Measurements from ENCODE around the gene RAB3B.

The RAB3B gene

GRCh38 chr1:52028328-52028727 lies 37.8 kb upstream of the RAB3B start:
- no peak for TF ChIP-seq CTCF (IDR thresholded peaks at IDR 0.05)

GRCh38 chr1:52026278-52026677 lies 35.8 kb upstream of the RAB3B start:
- no peak for TF ChIP-seq CTCF (IDR thresholded peaks at IDR 0.05)

- TF ChIP-seq CTCF (IDR thresholded peaks at IDR 0.05), result no peak
Measured at GRCh38 chr1:52022133-52022532, 31.6 kb upstream of the RAB3B start.

- TF ChIP-seq CTCF (IDR thresholded peaks at IDR 0.05), result no peak
Measured at GRCh38 chr1:52008071-52008809, 17.7 kb upstream of the RAB3B start.

GRCh38 chr1:52007215-52008002 lies 16.9 kb upstream of the RAB3B start:
- TF ChIP-seq CTCF (IDR thresholded peaks at IDR 0.05), result no peak

GRCh38 chr1:52003877-52004276 lies 13.4 kb upstream of the RAB3B start:
- TF ChIP-seq CTCF (IDR thresholded peaks at IDR 0.05), result no peak

GRCh38 chr1:52002038-52002917 lies 11.8 kb upstream of the RAB3B start:
- peak; percentile 89 for TF ChIP-seq CTCF (IDR thresholded peaks at IDR 0.05)

Measured in LNCAP (cell line).